Liver (tissue), 9 donors: ENCODE results near the gene MKI67. TPM values are rescaled to one million over a fixed set of nuclear protein-coding genes. Genes with fewer than 3 reads are reported as not detected.

ENCODE experiments used
- DNase-seq: peaks from one replicate; pipeline ENCODE4 v3.0.0-alpha.2; 2017; ENCODE audit warnings: low spot score
- H3K27ac ChIP-seq, 2 donors: one replicate each; pipeline ENCODE4 v1.7.0; 2013; ENCODE audit warnings: inconsistent platforms in 2 of 2, low read length in 2 of 2, control low read depth in 1 of 2, low read depth in 1 of 2, mild to moderate bottlenecking in 1 of 2
- H3K27me3 ChIP-seq, 4 donors: one replicate each; pipeline versions ENCODE4 v1.6.1 to v1.7.0; 2013; ENCODE audit warnings: low read length in 3 of 4, inconsistent platforms in 1 of 4, mild to moderate bottlenecking in 1 of 4, moderate library complexity in 1 of 4; ENCODE audit not compliant: control insufficient read depth in 4 of 4, insufficient read depth in 4 of 4
- H3K36me3 ChIP-seq, 4 donors: one replicate each; pipeline versions ENCODE4 v1.6.1 to v1.7.0; 2013; ENCODE audit warnings: low read length in 3 of 4, mild to moderate bottlenecking in 3 of 4, low read depth in 1 of 4, moderate library complexity in 1 of 4; ENCODE audit not compliant: control insufficient read depth in 4 of 4, insufficient read depth in 3 of 4
- H3K4me1 ChIP-seq, 4 donors: one replicate each; pipeline versions ENCODE4 v1.6.1 to v1.7.0; 2013; ENCODE audit warnings: low read length in 3 of 4, mild to moderate bottlenecking in 3 of 4, moderate library complexity in 1 of 4; ENCODE audit not compliant: control insufficient read depth in 4 of 4, insufficient read depth in 4 of 4
- H3K4me3 ChIP-seq, 3 donors: one replicate each; pipeline versions ENCODE4 v1.6.1 to v1.7.0; 2013; ENCODE audit warnings: low read length in 3 of 3, control low read depth in 1 of 3, low read depth in 1 of 3, mild to moderate bottlenecking in 1 of 3
- H3K9ac ChIP-seq, 2 donors: one replicate each; pipeline ENCODE4 v1.7.0; 2013; ENCODE audit warnings: low read length in 2 of 2, mild to moderate bottlenecking in 2 of 2, moderate library complexity in 2 of 2, control low read depth in 1 of 2, low read depth in 1 of 2
- H3K9me3 ChIP-seq, 4 donors: one replicate each; pipeline versions ENCODE4 v1.6.1 to v1.7.0; 2013; ENCODE audit warnings: low read length in 3 of 4; ENCODE audit not compliant: control insufficient read depth in 4 of 4
- ATF3 ChIP-seq: IDR thresholded peaks from 2 replicates; pipeline ENCODE4 v1.6.1; 2016; ENCODE audit warnings: antibody characterized with exemption
- CTCF ChIP-seq: fragments of 150-350 bp; IDR thresholded peaks from 2 replicates; pipeline ENCODE4 v1.5.1; 2017; ENCODE audit warnings: improper control_type of control experiment, low read depth, low read length; ENCODE audit not compliant: missing input control
- FOXA2 ChIP-seq: IDR thresholded peaks from 2 replicates; pipeline ENCODE4 v1.6.1; 2016; ENCODE audit warnings: antibody characterized with exemption
- GABPA ChIP-seq, 2 donors: IDR thresholded peaks in 1 of 2; conservative IDR thresholded peaks in 1 of 2; 2 replicates each; pipeline ENCODE4 v1.6.1; 2016; ENCODE audit warnings: antibody characterized with exemption in 2 of 2, mild to moderate bottlenecking in 1 of 2, moderate library complexity in 1 of 2
- HNF4A ChIP-seq, 2 donors: conservative IDR thresholded peaks; 2 replicates each; pipeline ENCODE4 v1.6.1; 2016; ENCODE audit warnings: antibody characterized with exemption in 2 of 2, mild to moderate bottlenecking in 2 of 2
- HNF4G ChIP-seq: IDR thresholded peaks from 2 replicates; pipeline ENCODE4 v1.6.1; 2016; ENCODE audit warnings: antibody characterized with exemption
- JUND ChIP-seq, 2 donors: IDR thresholded peaks; 2 replicates each; pipeline ENCODE4 v1.6.1; 2016; ENCODE audit warnings: antibody characterized with exemption in 2 of 2
- MAX ChIP-seq: IDR thresholded peaks from 2 replicates; pipeline ENCODE4 v1.6.1; 2016; ENCODE audit warnings: antibody characterized with exemption
- NR2F2 ChIP-seq: IDR thresholded peaks from 2 replicates; pipeline ENCODE4 v1.6.1; 2016; ENCODE audit warnings: antibody characterized with exemption
- RAD21 ChIP-seq, 2 donors: IDR thresholded peaks; 2 replicates each; pipeline ENCODE4 v1.6.1; 2016; ENCODE audit warnings: antibody characterized with exemption in 2 of 2, mild to moderate bottlenecking in 2 of 2
- REST ChIP-seq: IDR thresholded peaks from 2 replicates; pipeline ENCODE4 v1.6.1; 2016; ENCODE audit warnings: antibody characterized with exemption, mild to moderate bottlenecking
- RXRA ChIP-seq, 2 donors: IDR thresholded peaks; 2 replicates each; pipeline ENCODE4 v1.6.1; 2017 to 2018; ENCODE audit warnings: antibody characterized with exemption in 2 of 2, mild to moderate bottlenecking in 1 of 2
- SP1 ChIP-seq: IDR thresholded peaks from 2 replicates; pipeline ENCODE4 v1.6.1; 2018; ENCODE audit warnings: antibody characterized with exemption, mild to moderate bottlenecking
- TAF1 ChIP-seq: conservative IDR thresholded peaks from 2 replicates; pipeline ENCODE4 v1.6.1; 2016; ENCODE audit warnings: antibody characterized with exemption, mild to moderate bottlenecking
- YY1 ChIP-seq: IDR thresholded peaks from 2 replicates; pipeline ENCODE4 v1.6.1; 2016; ENCODE audit warnings: antibody characterized with exemption, mild to moderate bottlenecking
- WGBS: extraction: QIAGEN DNeasy Blood & Tissue Kit; methylation state at CpG from one replicate; pipeline ENCODE4 v1.1.7; 2013; 5-methylcytosine and 5-hydroxymethylcytosine counted together
- polyA plus RNA-seq, 2 donors: library from polyadenylated mRNA; stranded (reverse) in 1 of 2; unstranded in 1 of 2; fragments of 200-250 nt in 1 of 2; fragments of >200 nt in 1 of 2; fragmentation: Nextera tagmentation in 1 of 2; extraction: Ambion mirVana in 1 of 2; gene quantifications; one replicate each; pipeline versions ENCODE4 v1.2.1 to v1.2.3, GENCODE V29; 2013 to 2015
- total RNA-seq, 2 donors: library from RNA; depleted of rRNA; stranded (reverse); fragments of >200 nt; gene quantifications; one replicate each; pipeline ENCODE4 v1.2.3, GENCODE V29; 2014
- donor health status: healthy.
- donor health status: healthy.
- donor health status: healthy.
- donor health status: healthy.
- donor health status: healthy.

The MKI67 gene
- total and polyA plus RNA-seq, 4 donors: 0.25 to 54.5 (median 1.1) TPM

- peaks cover 0 to 9% (median 0%) of the 10 kb centered on the region in 4 donors for H3K36me3 ChIP-seq
- no peaks in the 10 kb centered on the region for H3K9me3 ChIP-seq
- DNase-seq: no peak
- H3K4me1 ChIP-seq: no peaks in the 10 kb centered on the region
- no peak for TF ChIP-seq RAD21 (IDR thresholded peaks at IDR 0.05)
- no peak for TF ChIP-seq JUND (IDR thresholded peaks at IDR 0.05)
- no peak for TF ChIP-seq RXRA (IDR thresholded peaks at IDR 0.05)
- TF ChIP-seq HNF4G: no peak
- TF ChIP-seq CTCF: no peak
- no peak for TF ChIP-seq MAX
- no peak for TF ChIP-seq TAF1
- no peak for TF ChIP-seq HNF4A (conservative IDR thresholded peaks at IDR 0.05)
- TF ChIP-seq FOXA2: no peak
- no peak for TF ChIP-seq ATF3
- no peak for TF ChIP-seq REST
- no peak for TF ChIP-seq SP1
- no peak for TF ChIP-seq YY1
- H3K4me3 ChIP-seq: no peak overlapping the region
- 88% methylated on average over 15 of the region's 15 CpGs for WGBS
- no peak overlapping the region for H3K27ac ChIP-seq
- no peak overlapping the region for H3K9ac ChIP-seq
- H3K27me3 ChIP-seq: peaks cover 0 to 3% (median 0%) of the 10 kb centered on the region in 4 donors
Observed at GRCh38 chr10:128083191-128083895, 42.9 kb downstream of the MKI67 start.

- Histone ChIP-seq H3K9me3 (no peaks in the 10 kb centered on the region), H3K4me3 (no peak overlapping the region), H3K27ac (no peak overlapping the region), H3K36me3 (peaks cover 0 to 9% (median 0%) of the 10 kb centered on the region in 4 donors), H3K4me1 (no peaks in the 10 kb centered on the region), H3K9ac (no peak overlapping the region), H3K27me3 (peaks cover 0 to 3% (median 0%) of the 10 kb centered on the region in 4 donors)
- no peak for DNase-seq
- no peak for TF ChIP-seq RAD21 (IDR thresholded peaks at IDR 0.05)
- TF ChIP-seq HNF4G: no peak
- no peak for TF ChIP-seq FOXA2
- no peak for TF ChIP-seq GABPA (IDR thresholded peaks at IDR 0.05 in 1 of 2, conservative IDR thresholded peaks at IDR 0.05 in 1 of 2)
- TF ChIP-seq NR2F2: no peak
- TF ChIP-seq SP1: no peak
- TF ChIP-seq YY1: no peak
- 61% methylated on average over 3 of the region's 3 CpGs for WGBS
Observed at GRCh38 chr10:128081720-128082119, 44.5 kb downstream of the MKI67 start.
